Tibial nerve (tissue), 4 donors: ENCODE results near the gene TPGS2. TPM values are rescaled to one million over a fixed set of nuclear protein-coding genes. Genes with fewer than 3 reads are reported as not detected.
"Not testable (repeated sequence)": the region's sequence is repeated elsewhere in the genome, so short reads cannot be mapped to it uniquely, and the experiment has no call there.

Experiments used
- DNase-seq, 2 donors: peaks; one replicate each; pipeline ENCODE4 v3.0.0-alpha.2; 2019; ENCODE audit warnings: low spot score in 2 of 2
- H3K27ac ChIP-seq, 4 donors: fragments of 200-600 bp; sonication (generic) in 3 of 4; one replicate each; pipeline ENCODE4 v1.5.1; 2017 to 2019; ENCODE audit warnings: mild to moderate bottlenecking in 1 of 4
- H3K27me3 ChIP-seq, 2 donors: fragments of 200-600 bp; sonication (generic) in 1 of 2; one replicate each; pipeline versions ENCODE4 v1.5.1 to v1.6.0; 2017 to 2019
- H3K36me3 ChIP-seq, 3 donors: fragments of 200-600 bp; sonication (generic); one replicate each; pipeline ENCODE4 v1.5.1; 2018 to 2019
- H3K4me1 ChIP-seq, 4 donors: fragments of 200-600 bp; sonication (generic) in 3 of 4; one replicate each; pipeline ENCODE4 v1.5.1; 2017 to 2019
- H3K4me3 ChIP-seq, 4 donors: fragments of 200-600 bp; sonication (generic) in 3 of 4; one replicate each; pipeline ENCODE4 v1.5.1; 2017 to 2019; ENCODE audit warnings: mild to moderate bottlenecking in 1 of 4, moderate library complexity in 1 of 4
- H3K9me3 ChIP-seq, 4 donors: fragments of 200-600 bp; sonication (generic) in 3 of 4; one replicate each; pipeline ENCODE4 v1.5.1; 2017 to 2019
- CTCF ChIP-seq, 5 experiments: fragments of 200-600 bp in 3 of 5; fragments of 450-650 bp in 2 of 5; sonication (generic) in 3 of 5; IDR thresholded peaks; one replicate each; pipeline ENCODE4 v1.5.1; 2016 to 2019; ENCODE audit warnings: antibody characterized with exemption in 5 of 5, mild to moderate bottlenecking in 3 of 5, moderate library complexity in 2 of 5
- EP300 ChIP-seq, 2 donors: sonication (generic); formaldehyde crosslinking; IDR thresholded peaks; one replicate each; pipeline ENCODE4 v1.6.1; 2017; ENCODE audit warnings: antibody characterized with exemption in 2 of 2, mild to moderate bottlenecking in 1 of 2
- POLR2A ChIP-seq, 2 donors: fragments of 450-650 bp; IDR thresholded peaks; one replicate each; pipeline ENCODE4 v1.6.1; 2017; ENCODE audit warnings: antibody characterized with exemption in 2 of 2, mild to moderate bottlenecking in 2 of 2, moderate library complexity in 2 of 2
- WGBS, 2 donors: methylation state at CpG; one replicate each; pipeline ENCODE4 v1.1.5; 2018; 5-methylcytosine and 5-hydroxymethylcytosine counted together
- total RNA-seq, 4 donors: library from RNA; depleted of rRNA; stranded (reverse); fragments of >200 nt; gene quantifications; one replicate each; pipeline ENCODE4 v1.1.0, GENCODE V29; 2016

Gene TPGS2
- total RNA-seq, 4 donors from 2014 or later: 137 to 203 (median 170) TPM

- H3K9me3 ChIP-seq: peaks cover 0 to 3% (median 0%) of the 10 kb centered on the region in 4 donors
- H3K36me3 ChIP-seq: peaks cover 0 to 11% (median 0%) of the 10 kb centered on the region in 3 donors
- no peaks in the 10 kb centered on the region for H3K27me3 ChIP-seq
- no peak overlapping the region for H3K27ac ChIP-seq
- no peak overlapping the region for H3K4me3 ChIP-seq
- TF ChIP-seq POLR2A (IDR thresholded peaks at IDR 0.05) (no peak), EP300 (IDR thresholded peaks at IDR 0.05) (no peak), CTCF (IDR thresholded peaks at IDR 0.05) (no peak)
- no peak for DNase-seq
- 22 to 30% methylated on average over 3 of the region's 3 CpGs for WGBS, 2 donors
- H3K4me1 ChIP-seq: peaks cover 0 to 24% (median 3%) of the 10 kb centered on the region in 4 donors
These were observed 62.0 kb downstream of the TPGS2 start for GRCh38 chr18:36766836-36767235.

GRCh38 chr18:36762965-36763364 is 65.8 kb downstream of the TPGS2 start:
- 94 to 95% methylated on average over 26 of the region's 26 CpGs for WGBS, 2 donors
- not testable (repeated sequence) for H3K4me3 ChIP-seq, H3K9me3 ChIP-seq, H3K27ac ChIP-seq, DNase-seq, H3K27me3 ChIP-seq
- H3K36me3 ChIP-seq: peaks cover 0 to 20% (median 0%) of the 10 kb centered on the region in 3 donors
- H3K4me1 ChIP-seq: peaks cover 0 to 15% (median 3%) of the 10 kb centered on the region in 4 donors

- 86 to 95% methylated on average over 2 of the region's 2 CpGs for WGBS, 2 donors
- Histone ChIP-seq H3K4me3 (no peak overlapping the region), H3K27me3 (no peaks in the 10 kb centered on the region), H3K27ac (no peak overlapping the region), H3K4me1 (peaks cover 0 to 9% (median 3%) of the 10 kb centered on the region in 4 donors), H3K9me3 (peaks cover 0 to 3% (median 0%) of the 10 kb centered on the region in 4 donors), H3K36me3 (peaks cover 0 to 20% (median 0%) of the 10 kb centered on the region in 3 donors)
- no peak for DNase-seq
- TF ChIP-seq POLR2A (IDR thresholded peaks at IDR 0.05) (no peak), EP300 (IDR thresholded peaks at IDR 0.05) (no peak), CTCF (IDR thresholded peaks at IDR 0.05) (no peak)
These were observed 66.7 kb downstream of the TPGS2 start for GRCh38 chr18:36762074-36762473.

GRCh38 chr18:36761186-36761698 is 67.6 kb downstream of the TPGS2 start:
- no peaks in the 10 kb centered on the region for H3K27me3 ChIP-seq
- no peak for TF ChIP-seq CTCF (IDR thresholded peaks at IDR 0.05)
- TF ChIP-seq EP300 (IDR thresholded peaks at IDR 0.05): no peak

GRCh38 chr18:36760598-36760997 is 68.2 kb downstream of the TPGS2 start:
- H3K36me3 ChIP-seq: peaks cover 0 to 20% (median 0%) of the 10 kb centered on the region in 3 donors
- H3K4me1 ChIP-seq: peaks cover 0 to 9% (median 0%) of the 10 kb centered on the region in 4 donors
- H3K27ac ChIP-seq: no peak overlapping the region
- peaks cover 0 to 3% (median 0%) of the 10 kb centered on the region in 4 donors for H3K9me3 ChIP-seq
- DNase-seq: no peak
- no peak for TF ChIP-seq CTCF (IDR thresholded peaks at IDR 0.05)
- H3K4me3 ChIP-seq: no peak overlapping the region
- no peaks in the 10 kb centered on the region for H3K27me3 ChIP-seq
- 94 to 95% methylated on average over 29 of the region's 29 CpGs for WGBS, 2 donors

More at GRCh38 chr18:36761186-36761698, 67.6 kb downstream of the TPGS2 start:
- WGBS, 2 donors: 92 to 93% methylated on average over 12 of the region's 12 CpGs
- H3K27ac ChIP-seq: no peak overlapping the region
- peaks cover 0 to 20% (median 0%) of the 10 kb centered on the region in 3 donors for H3K36me3 ChIP-seq
- DNase-seq: no peak
- H3K4me3 ChIP-seq: no peak overlapping the region
- H3K9me3 ChIP-seq: peaks cover 0 to 3% (median 0%) of the 10 kb centered on the region in 4 donors
- H3K4me1 ChIP-seq: peaks cover 0 to 8% (median 0%) of the 10 kb centered on the region in 4 donors
